ENCODE measurements around the gene PDGFC.

Gene PDGFC

GRCh38 chr4:156829201-156829873 is 142.3 kb downstream of the PDGFC start:
- no peak for DNase-seq (ENCODE audit: low spot score)

- no peak for DNase-seq (ENCODE audit: low spot score)
Observed at GRCh38 chr4:156827519-156827918, 144.1 kb downstream of the PDGFC start.

- no peak for DNase-seq (ENCODE audit: low spot score)
Observed at GRCh38 chr4:156825074-156825473, 146.5 kb downstream of the PDGFC start.

- DNase-seq (ENCODE audit: low spot score): no peak
Observed at GRCh38 chr4:156824451-156825060, 147.0 kb downstream of the PDGFC start.

GRCh38 chr4:156820931-156821330 is 150.7 kb downstream of the PDGFC start:
- DNase-seq (ENCODE audit: low spot score): no peak

GRCh38 chr4:156816360-156816755 is 155.2 kb downstream of the PDGFC start:
- no peak for DNase-seq (ENCODE audit: low spot score)

GRCh38 chr4:156815717-156816359 is 155.8 kb downstream of the PDGFC start:
- DNase-seq (ENCODE audit: low spot score): no peak

- no peak for DNase-seq (ENCODE audit: low spot score)
Observed at GRCh38 chr4:156811963-156812362, 159.6 kb downstream of the PDGFC start.

- DNase-seq (ENCODE audit: low spot score): no peak
Observed at GRCh38 chr4:156811286-156811685, 160.3 kb downstream of the PDGFC start.

- no peak for DNase-seq (ENCODE audit: low spot score)
Observed at GRCh38 chr4:156805696-156806095, 165.9 kb downstream of the PDGFC start.

GRCh38 chr4:156803056-156803455 is 168.5 kb downstream of the PDGFC start:
- no peak for DNase-seq (ENCODE audit: low spot score)

GRCh38 chr4:156800463-156800862 is 171.1 kb downstream of the PDGFC start:
- DNase-seq (ENCODE audit: low spot score): no peak

- DNase-seq (ENCODE audit: low spot score): no peak
Observed at GRCh38 chr4:156799121-156799589, 172.4 kb downstream of the PDGFC start.

GRCh38 chr4:156798438-156798837 is 173.2 kb downstream of the PDGFC start:
- DNase-seq (ENCODE audit: low spot score): no peak

GRCh38 chr4:156797206-156797605 is 174.4 kb downstream of the PDGFC start:
- DNase-seq (ENCODE audit: low spot score): no peak

GRCh38 chr4:156795727-156796126 is 175.9 kb downstream of the PDGFC start:
- no peak for DNase-seq (ENCODE audit: low spot score)

GRCh38 chr4:156794863-156795262 is 176.7 kb downstream of the PDGFC start:
- no peak for DNase-seq (ENCODE audit: low spot score)

- no peak for DNase-seq (ENCODE audit: low spot score)
Observed at GRCh38 chr4:156792462-156793085, 179.0 kb downstream of the PDGFC start.

- no peak for DNase-seq (ENCODE audit: low spot score)
Observed at GRCh38 chr4:156790866-156791265, 180.7 kb downstream of the PDGFC start.

- no peak for DNase-seq (ENCODE audit: low spot score)
Observed at GRCh38 chr4:156788782-156789181, 182.8 kb downstream of the PDGFC start.

GRCh38 chr4:156786713-156787112 is 184.9 kb downstream of the PDGFC start:
- DNase-seq (ENCODE audit: low spot score): no peak

- DNase-seq (ENCODE audit: low spot score): no peak
Observed at GRCh38 chr4:156784970-156785369, 186.6 kb downstream of the PDGFC start.

- DNase-seq (ENCODE audit: low spot score): no peak
Observed at GRCh38 chr4:156783966-156784365, 187.6 kb downstream of the PDGFC start.

Data from HuH-7 (cell line).